HepG2 (cell line): ENCODE measurements around the gene ABCG1. TPM values are rescaled to one million over a fixed set of nuclear protein-coding genes. Genes with fewer than 3 reads are reported as not detected.
A peak's percentile ranks its signal among the peaks of the same experiment; 100 is the strongest.

Source experiments
- ATAC-seq: fragments of 200-7000 bp; cut with Tn5 transposase; 3 replicates; pipeline ENCODE4 v1.9.1; 2020; ENCODE audit warnings: mild to moderate bottlenecking, moderate library complexity
- BruUV-seq: library from RNA; stranded (reverse); fragments of 400-500 nt; replicated peaks from 2 replicates; lab custom pipeline; 2021; lab: Mats Ljungman, UMichigan
- CTCF ChIA-PET: fragments of 300-600 bp; formaldehyde crosslinking; extraction: SDS; loops from one replicate; lab custom pipeline; 2021; ENCODE audit warnings: low total read pairs, inconsistent platforms, low intra/inter-chr PET ratio; lab: Yijun Ruan, JAX
- POLR2A ChIA-PET: fragments of 350-600 bp; sonication (Branson Sonifier 250); formaldehyde crosslinking; loops from one replicate; lab custom pipeline; 2020; ENCODE audit warnings: antibody characterized with exemption, inconsistent platforms; lab: Yijun Ruan, JAX
- DNase-seq: peaks from one replicate; pipeline ENCODE4 v3.0.0-alpha.2; 2015; ENCODE audit warnings: low spot score
- FAIRE-seq: peaks from 3 replicates; lab custom pipeline; 2011; peaks lifted over from hg19 to GRCh38; lab: Jason Lieb, UNC
- H2AFZ ChIP-seq: one replicate; pipeline ENCODE4 v1.6.1; 2011; ENCODE audit warnings: low read length, inconsistent platforms
- H3K27ac ChIP-seq: fragments of 300-600 bp; 3 replicates; pipeline ENCODE4 v1.8.0; 2011; ENCODE audit warnings: mixed run types, mild to moderate bottlenecking, mixed read lengths, low read length, inconsistent platforms; ENCODE audit not compliant: insufficient read depth; ENCODE audit errors: extremely low read length
- H3K27me3 ChIP-seq, 2 experiments: fragments of 200-600 bp in 1 of 2; 2 replicates in 1 of 2; 3 replicates in 1 of 2; pipeline versions ENCODE4 v1.6.0 to v1.8.0; 2011; ENCODE audit warnings: low read length in 2 of 2, mild to moderate bottlenecking in 2 of 2, moderate library complexity in 2 of 2, inconsistent platforms in 1 of 2; ENCODE audit not compliant: insufficient read depth in 2 of 2, control insufficient read depth in 1 of 2
- H3K36me3 ChIP-seq, 2 experiments: fragments of 200-600 bp in 1 of 2; replicated peaks in 1 of 2; 2 replicates in 1 of 2; 3 replicates in 1 of 2; pipeline versions ENCODE4 v1.5.1 to v1.8.0; 2011; ENCODE audit warnings: low read length in 2 of 2, inconsistent platforms in 1 of 2; ENCODE audit not compliant: insufficient read depth in 2 of 2, control insufficient read depth in 1 of 2
- H3K4me1 ChIP-seq: 2 replicates; pipeline ENCODE4 v1.5.1; 2012; ENCODE audit warnings: low read length, inconsistent platforms; ENCODE audit not compliant: insufficient read depth
- H3K4me2 ChIP-seq: 2 replicates; pipeline ENCODE4 v1.6.0; 2011; ENCODE audit warnings: low read depth, low read length, inconsistent platforms
- H3K4me3 ChIP-seq, 3 experiments: fragments of 200-600 bp in 1 of 3; sonication (generic), shearing (Covaris generic) in 1 of 3; replicated peaks in 1 of 3; 2 replicates each; pipeline ENCODE4 v1.5.1; 2011 to 2016; ENCODE audit warnings: low read length in 3 of 3, inconsistent platforms in 2 of 3, low read depth in 2 of 3, mild to moderate bottlenecking in 2 of 3, control low read depth in 1 of 3, mixed read lengths in 1 of 3; ENCODE audit not compliant: insufficient read depth in 1 of 3
- H3K79me2 ChIP-seq: one replicate; pipeline ENCODE4 v1.6.1; 2011; ENCODE audit warnings: low read length, inconsistent platforms; ENCODE audit not compliant: insufficient read depth
- H3K9ac ChIP-seq: 2 replicates; pipeline ENCODE4 v1.6.0; 2011; ENCODE audit warnings: mild to moderate bottlenecking, low read depth, low read length, inconsistent platforms; ENCODE audit not compliant: insufficient read depth
- H3K9me3 ChIP-seq: 2 replicates; pipeline ENCODE4 v1.5.1; 2012; ENCODE audit warnings: mild to moderate bottlenecking, low read length
- H4K20me1 ChIP-seq: 2 replicates; pipeline ENCODE4 v1.6.0; 2011; ENCODE audit warnings: inconsistent platforms, mild to moderate bottlenecking, low read length, moderate library complexity; ENCODE audit not compliant: insufficient read depth
- ADNP ChIP-seq: sonication (generic); formaldehyde crosslinking; IDR thresholded peaks from 2 replicates; pipeline ENCODE4 v1.4.0; 2020; ENCODE audit warnings: missing genetic modification reagents
- AGO2 ChIP-seq: fragments of 200-400 bp; formaldehyde crosslinking; optimal IDR thresholded peaks from 2 replicates; pipeline ENCODE3; 2017; ENCODE audit warnings: mild to moderate bottlenecking, low read depth, low read length, moderate library complexity
- ARNT2 ChIP-seq: sonication (generic); formaldehyde crosslinking; IDR thresholded peaks from 2 replicates; pipeline ENCODE4 v1.8.0; 2022; ENCODE audit warnings: mild to moderate bottlenecking, low read depth, missing genetic modification reagents, moderate library complexity
- MEIS1 ChIP-seq: sonication (generic); formaldehyde crosslinking; IDR thresholded peaks from 2 replicates; pipeline ENCODE4 v1.9.0; 2021; ENCODE audit warnings: mild to moderate bottlenecking, missing genetic modification reagents, moderate library complexity, borderline replicate concordance
- RAD21 ChIP-seq: fragments of 450-650 bp; formaldehyde crosslinking; IDR thresholded peaks from 2 replicates; pipeline ENCODE4 v1.5.0; 2020; ENCODE audit warnings: mild to moderate bottlenecking
- RFXAP ChIP-seq: sonication (generic); formaldehyde crosslinking; IDR thresholded peaks from 2 replicates; pipeline ENCODE4 v1.4.0; 2020; ENCODE audit warnings: missing genetic modification reagents, borderline replicate concordance
- STAT6 ChIP-seq: sonication (generic); formaldehyde crosslinking; IDR thresholded peaks from 2 replicates; pipeline ENCODE4 v1.4.0; 2020; ENCODE audit warnings: missing genetic modification reagents, mild to moderate bottlenecking, borderline replicate concordance
- ZFP36 ChIP-seq: fragments of 150-350 bp; IDR thresholded peaks from 2 replicates; pipeline ENCODE4 v1.6.1; 2018; ENCODE audit warnings: borderline replicate concordance, low read length, low read depth; ENCODE audit not compliant: partially characterized antibody
- ZNF335 ChIP-seq: sonication (generic); formaldehyde crosslinking; IDR thresholded peaks from 2 replicates; pipeline ENCODE4 v1.4.0; 2020; ENCODE audit warnings: missing genetic modification reagents
- ZNF564 ChIP-seq: sonication (generic); formaldehyde crosslinking; IDR thresholded peaks from 2 replicates; pipeline ENCODE4 v1.8.1; 2023; ENCODE audit warnings: mild to moderate bottlenecking, missing genetic modification reagents
- ZNF720 ChIP-seq: sonication (generic); formaldehyde crosslinking; IDR thresholded peaks from 2 replicates; pipeline ENCODE4 v1.4.0; 2020; ENCODE audit warnings: missing genetic modification reagents
- ZNF768 ChIP-seq: sonication (generic); formaldehyde crosslinking; IDR thresholded peaks from 2 replicates; pipeline ENCODE4 v1.4.0; 2020; ENCODE audit warnings: missing genetic modification reagents
- ZSCAN22 ChIP-seq: sonication (generic); formaldehyde crosslinking; IDR thresholded peaks from 2 replicates; pipeline ENCODE4 v1.4.0; 2020; ENCODE audit warnings: mild to moderate bottlenecking, missing genetic modification reagents
- ZSCAN9 ChIP-seq: IDR thresholded peaks from 2 replicates; pipeline ENCODE4 v1.6.1; 2016; ENCODE audit warnings: borderline replicate concordance
- WGBS: methylation state at CpG from one replicate; pipeline ENCODE4 v1.1.6; 2017; ENCODE audit warnings: low lambda C conversion rate; 5-methylcytosine and 5-hydroxymethylcytosine counted together
- in situ Hi-C: cut with HindIII; loops from 2 replicates; pipeline ENCODE4 v1.10.0; 2017; ENCODE audit warnings: low pct_unique_long_range_greater_than_20kb; ENCODE audit not compliant: extremely low pct_ligation_motif_present
- intact Hi-C: fragments of 100-400 bp; cut with micrococcal nuclease; formaldehyde crosslinking; loops from one replicate; pipeline ENCODE4 v1.10.0; 2022; ENCODE audit not compliant: unreplicated experiment
- polyA plus RNA-seq, 8 experiments: library from polyadenylated mRNA; depleted of rRNA in 3 of 8; stranded (reverse) in 7 of 8; unstranded in 1 of 8; fragments of >200 nt; fragmentation: Illumina TruSeq in 4 of 8; extraction: Trizol in 4 of 8; gene quantifications; 2 replicates each; pipeline versions ENCODE4 v1.2.1 to v1.2.3, GENCODE V29; 2011 to 2016; ENCODE audit warnings: low read depth in 4 of 8, missing spikeins in 1 of 8, mixed read lengths in 1 of 8; ENCODE audit not compliant: insufficient read depth in 1 of 8
- total RNA-seq, 5 experiments: library from RNA; depleted of rRNA; stranded (reverse); fragments of >200 nt; fragmentation: Illumina TruSeq; extraction: Trizol; gene quantifications; 2 replicates each; pipeline ENCODE4 v1.2.3, GENCODE V29; 2016; ENCODE audit warnings: low read depth in 1 of 5
- TF ChIP-seq, protein P1 (sequence below): sonication (generic); formaldehyde crosslinking; IDR thresholded peaks from 2 replicates; pipeline ENCODE4 v1.4.0; 2020; ENCODE audit warnings: mild to moderate bottlenecking, missing genetic modification reagents

The ABCG1 gene
- total and polyA plus RNA-seq, 2 of the 13 experiments (the other 11 are each of a cell fraction or from before 2014, with no cell fraction given): 0.04 TPM; not detected in 1

- peak; percentile 60 for TF ChIP-seq RAD21 (CRISPR knock-in tag)
- no peak for TF ChIP-seq AGO2
- no peak for TF ChIP-seq RFXAP
- TF ChIP-seq ZFP36: no peak
- TF ChIP-seq ZNF768: no peak
- TF ChIP-seq ADNP: no peak
- TF ChIP-seq ZNF564: no peak
- TF ChIP-seq ZNF335 (CRISPR knock-in tag): no peak
These were observed 119.1 kb downstream of the ABCG1 start (continued) for GRCh38 chr21:42337830-42338728.

GRCh38 chr21:42338729-42339715 lies 120.1 kb downstream of the ABCG1 start:
- DNase-seq: no peak
- WGBS: 57% methylated on average over 7 of the region's 17 CpGs
- Histone ChIP-seq H3K9ac (no peak overlapping the region), H3K4me3 (peak overlapping the region in 1 of 3 experiments; percentile 59; a peak in 1 of 6 replicates), H4K20me1 (no peaks in the 10 kb centered on the region), H3K4me2 (peak overlapping the region; percentile 85), H3K27ac (no peak overlapping the region), H3K9me3 (no peaks in the 10 kb centered on the region), H3K79me2 (no peaks in the 10 kb centered on the region), H2AFZ (no peak overlapping the region), H3K27me3 (peaks cover 0 to 4% of the 10 kb centered on the region in 2 experiments; a peak in 2 of 5 replicates), H3K36me3 (no peaks in the 10 kb centered on the region), H3K4me1 (peaks cover 21% of the 10 kb centered on the region)
- FAIRE-seq: no peak
- no peak; the same call in 2 of the 3 replicates for ATAC-seq
- BruUV-seq: no TSS peak
- in situ Hi-C loops (no loop called here), intact Hi-C loops (loop anchor here (1.0 kb wide), 3 partner anchors 42 to 111 kb away; no protein-coding TSS in a partner anchor)
- POLR2A ChIA-PET: no interaction called here
- CTCF ChIA-PET: interaction anchor here (3.6 to 4.1 kb wide), 2 partner anchors 42 to 111 kb away, joined by 27 to 33 read pairs; no protein-coding TSS in a partner anchor
- TF ChIP-seq ZNF720 (CRISPR knock-in tag): no peak
- TF ChIP-seq MEIS1 (CRISPR knock-in tag): no peak
- TF ChIP-seq STAT6: no peak
- no peak for TF ChIP-seq ZSCAN22 (CRISPR knock-in tag)
- no peak for TF ChIP-seq ZSCAN9
- TF ChIP-seq, protein P1, sequence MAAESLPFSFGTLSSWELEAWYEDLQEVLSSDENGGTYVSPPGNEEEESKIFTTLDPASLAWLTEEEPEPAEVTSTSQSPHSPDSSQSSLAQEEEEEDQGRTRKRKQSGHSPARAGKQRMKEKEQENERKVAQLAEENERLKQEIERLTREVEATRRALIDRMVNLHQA (CRISPR knock-in tag): no peak
- no peak for TF ChIP-seq ARNT2 (CRISPR knock-in tag)
